GM23338 (cell line): Measurements from ENCODE around the gene CCDC102A. TPM values are rescaled to one million over a fixed set of nuclear protein-coding genes. Genes with fewer than 3 reads are reported as not detected.

Experiments
- ATAC-seq: fragments of 200-7000 bp; cut with Tn5 transposase; 3 replicates; pipeline ENCODE4 v1.9.1; 2020
- DNase-seq: peaks from one replicate; pipeline ENCODE4 v3.0.0-alpha.2; 2015; ENCODE audit warnings: low spot score
- H2AFZ ChIP-seq: fragments of 200-600 bp; sonication (generic); 2 replicates; pipeline ENCODE4 v1.8.0; 2016; ENCODE audit warnings: antibody characterized with exemption, mild to moderate bottlenecking, moderate library complexity
- H3F3A ChIP-seq: fragments of 200-600 bp; sonication (generic); replicated peaks from 2 replicates; pipeline ENCODE4 v1.8.0; 2017; ENCODE audit warnings: antibody characterized with exemption, mixed run types, low read depth
- H3K27ac ChIP-seq: fragments of 200-600 bp; sonication (generic); 2 replicates; pipeline ENCODE4 v1.6.1; 2016; ENCODE audit warnings: low read depth
- H3K27me3 ChIP-seq: fragments of 200-600 bp; sonication (generic); 2 replicates; pipeline ENCODE4 v1.8.0; 2016; ENCODE audit warnings: mild to moderate bottlenecking, mixed run types, moderate library complexity; ENCODE audit not compliant: insufficient read depth
- H3K36me3 ChIP-seq: fragments of 200-600 bp; sonication (generic); 2 replicates; pipeline ENCODE4 v1.8.0; 2016; ENCODE audit warnings: mild to moderate bottlenecking; ENCODE audit not compliant: insufficient read depth
- H3K4me1 ChIP-seq: fragments of 200-600 bp; sonication (generic); 2 replicates; pipeline ENCODE4 v1.8.0; 2016; ENCODE audit warnings: mild to moderate bottlenecking, moderate library complexity; ENCODE audit not compliant: insufficient read depth
- H3K4me2 ChIP-seq: fragments of 200-600 bp; sonication (generic); 2 replicates; pipeline ENCODE4 v1.7.1; 2017; ENCODE audit warnings: mixed run types
- H3K4me3 ChIP-seq: fragments of 200-600 bp; sonication (generic); 2 replicates; pipeline ENCODE4 v1.6.1; 2016; ENCODE audit warnings: mixed run types
- H3K79me2 ChIP-seq: fragments of 200-600 bp; sonication (generic); replicated peaks from 2 replicates; pipeline ENCODE4 v1.8.0; 2017; ENCODE audit warnings: mild to moderate bottlenecking; ENCODE audit not compliant: insufficient read depth
- H3K9me2 ChIP-seq: fragments of 200-600 bp; sonication (generic); 2 replicates; pipeline ENCODE4 v1.8.0; 2017; ENCODE audit not compliant: insufficient read depth
- H4K20me1 ChIP-seq: fragments of 200-600 bp; sonication (generic); replicated peaks from 2 replicates; pipeline ENCODE4 v1.8.0; 2017; ENCODE audit warnings: mild to moderate bottlenecking; ENCODE audit not compliant: insufficient read depth
- H3K27ac Mint-ChIP-seq: 2 replicates; pipeline ENCODE4 v1.8.0; 2020; ENCODE audit warnings: inconsistent platforms, mild to moderate bottlenecking, moderate library complexity, mixed read lengths
- H3K27me3 Mint-ChIP-seq: 3 replicates; pipeline ENCODE4 v1.8.0; 2022; ENCODE audit warnings: low read depth, mild to moderate bottlenecking, moderate library complexity, mixed read lengths, inconsistent platforms; ENCODE audit not compliant: insufficient read depth, poor library complexity
- H3K36me3 Mint-ChIP-seq: 3 replicates; pipeline ENCODE4 v1.8.0; 2021; ENCODE audit warnings: low read depth, mild to moderate bottlenecking, inconsistent platforms, moderate library complexity, mixed read lengths
- H3K4me1 Mint-ChIP-seq: 3 replicates; pipeline ENCODE4 v1.8.0; 2020; ENCODE audit warnings: mild to moderate bottlenecking, inconsistent platforms, mixed read lengths
- H3K4me3 Mint-ChIP-seq: 3 replicates; pipeline ENCODE4 v1.8.0; 2021; ENCODE audit warnings: moderate library complexity, mild to moderate bottlenecking, inconsistent platforms, mixed read lengths
- H3K9me3 Mint-ChIP-seq: 3 replicates; pipeline ENCODE4 v1.8.0; 2020; ENCODE audit warnings: moderate library complexity, mild to moderate bottlenecking, inconsistent platforms, mixed read lengths
- CREB1 ChIP-seq: fragments of 250-450 bp; sonication (Bioruptor Pico); IDR thresholded peaks from 2 replicates; pipeline ENCODE4 v1.5.0; 2020; ENCODE audit warnings: low read depth, mild to moderate bottlenecking, moderate library complexity
- CTCF ChIP-seq, 2 experiments: fragments of 200-600 bp in 1 of 2; sonication (generic) in 1 of 2; conservative IDR thresholded peaks; 2 replicates each; pipeline versions ENCODE4 v1.5.1 to v1.6.1; 2016 to 2017; ENCODE audit warnings: antibody characterized with exemption in 2 of 2, low read depth in 2 of 2, mild to moderate bottlenecking in 2 of 2, moderate library complexity in 1 of 2
- ETS1 ChIP-seq: IDR thresholded peaks from 2 replicates; pipeline ENCODE4 v1.6.1; 2016; ENCODE audit warnings: antibody characterized with exemption
- EZH2 ChIP-seq: fragments of 200-600 bp; sonication (generic); IDR thresholded peaks from one replicate; pipeline ENCODE4 v1.8.0; 2017; ENCODE audit warnings: antibody characterized with exemption, mild to moderate bottlenecking, low read depth; ENCODE audit not compliant: unreplicated experiment
- EZH2phosphoT487 ChIP-seq: fragments of 200-600 bp; sonication (generic); IDR thresholded peaks from one replicate; pipeline ENCODE4 v1.8.1; 2018; ENCODE audit warnings: antibody characterized with exemption; ENCODE audit not compliant: unreplicated experiment
- JUNB ChIP-seq: IDR thresholded peaks from one replicate; pipeline ENCODE4 v1.6.1; 2016; ENCODE audit warnings: antibody characterized with exemption; ENCODE audit not compliant: unreplicated experiment
- NANOG ChIP-seq: IDR thresholded peaks from 2 replicates; pipeline ENCODE4 v1.6.1; 2016; ENCODE audit warnings: antibody characterized with exemption, borderline replicate concordance
- POLR2AphosphoS5 ChIP-seq: IDR thresholded peaks from 2 replicates; pipeline ENCODE4 v1.6.1; 2016; ENCODE audit warnings: antibody characterized with exemption, low read depth
- REST ChIP-seq: IDR thresholded peaks from one replicate; pipeline ENCODE4 v1.6.1; 2018; ENCODE audit warnings: antibody characterized with exemption; ENCODE audit not compliant: unreplicated experiment
- STAT1 ChIP-seq: IDR thresholded peaks from one replicate; pipeline ENCODE4 v1.6.1; 2016; ENCODE audit warnings: antibody characterized with exemption; ENCODE audit not compliant: unreplicated experiment
- ZNF114 ChIP-seq: fragments of 250-450 bp; sonication (Bioruptor Pico); IDR thresholded peaks from 2 replicates; pipeline ENCODE4 v1.5.0; 2020; ENCODE audit warnings: mild to moderate bottlenecking, moderate library complexity
- ZNF331 ChIP-seq: fragments of 250-450 bp; sonication (Bioruptor Pico); IDR thresholded peaks from 2 replicates; pipeline ENCODE4 v1.5.0; 2020; ENCODE audit warnings: low read depth, mild to moderate bottlenecking, moderate library complexity
- polyA plus RNA-seq: library from polyadenylated mRNA; unstranded; fragments of >200 nt; fragmentation: Nextera tagmentation; extraction: Ambion mirVana; gene quantifications from 2 replicates; pipeline ENCODE4 v1.2.1, GENCODE V29; 2016
- total RNA-seq: library from RNA; depleted of rRNA; stranded (reverse); fragments of >200 nt; shearing (Covaris generic); gene quantifications from 2 replicates; pipeline ENCODE4 v1.2.3, GENCODE V29; 2014

Gene CCDC102A
- total and polyA plus RNA-seq, 2 experiments from 2014 or later: 2.0 to 5.2 TPM

GRCh38 chr16:57473176-57473840 is 63.1 kb downstream of the CCDC102A start (continued):
- TF ChIP-seq EZH2phosphoT487 (no peak), STAT1 (no peak), REST (no peak), CTCF (conservative IDR thresholded peaks at IDR 0.05; ENCODE audit: low read depth in 2 of 2) (no peak), EZH2 (no peak), ETS1 (no peak), POLR2AphosphoS5 (no peak), CREB1 (no peak)

- Mint-ChIP-seq H3K4me3 (no peak overlapping the region), H3K4me1 (peaks cover 57% of the 10 kb centered on the region), H3K9me3 (no peaks in the 10 kb centered on the region), H3K27me3 (peaks cover 13% of the 10 kb centered on the region), H3K36me3 (peaks cover 46% of the 10 kb centered on the region), H3K27ac (peak overlapping the region; percentile 87)
- ATAC-seq: peak; percentile 6
- Histone ChIP-seq H3K27ac (peak overlapping the region; percentile 81), H4K20me1 (peaks cover 6% of the 10 kb centered on the region; the same call in 1 of the 2 replicates), H3K4me2 (peak overlapping the region; percentile 65), H3F3A (peaks cover 12% of the 10 kb centered on the region; the same call in 1 of the 2 replicates), H3K4me3 (peak overlapping the region; percentile 0; the same call in 1 of the 2 replicates), H3K4me1 (peaks cover 47% of the 10 kb centered on the region), H3K27me3 (no peaks in the 10 kb centered on the region), H3K9me2 (no peaks in the 10 kb centered on the region), H3K36me3 (peaks cover 24% of the 10 kb centered on the region), H2AFZ (no peak overlapping the region), H3K79me2 (peaks cover 3% of the 10 kb centered on the region; the same call in 1 of the 2 replicates)
- DNase-seq: peak; percentile 55
- TF ChIP-seq NANOG (no peak), CTCF (conservative IDR thresholded peaks at IDR 0.05; ENCODE audit: low read depth in 2 of 2) (no peak), REST (no peak), EZH2phosphoT487 (no peak), JUNB (no peak), STAT1 (no peak), ZNF331 (CRISPR knock-in tag) (no peak), ETS1 (no peak), EZH2 (no peak), POLR2AphosphoS5 (no peak), CREB1 (no peak), ZNF114 (CRISPR knock-in tag) (no peak)
Measured at GRCh38 chr16:57472665-57473060, 63.7 kb downstream of the CCDC102A start.
